Mesenteric fat pad (tissue), 1 donor: ENCODE measurements around the gene SECISBP2. TPM values are rescaled to one million over a fixed set of nuclear protein-coding genes. Genes with fewer than 3 reads are reported as not detected.
"Not testable (repeated sequence)": the region's sequence is repeated elsewhere in the genome, so short reads cannot be mapped to it uniquely, and the experiment has no call there.

Experiments
- DNase-seq: peaks from one replicate; pipeline ENCODE4 v3.0.0-alpha.2; 2020; ENCODE audit warnings: low spot score
- total RNA-seq: library from RNA; stranded (reverse); fragmentation: NEBNext Ultra II Directional; extraction: Animal tissue kit (Norgen Biotek cat#: 25700); gene quantifications from one replicate; pipeline ENCODE4 v1.2.1, GENCODE V29; 2021
- donor health status: DM: yes; HTN: yes; CAD: no.

Gene SECISBP2
- total RNA-seq, 1 donor from 2014 or later, result 37.7 TPM

- no peak for DNase-seq
These were observed 8.5 kb upstream of the SECISBP2 start for GRCh38 chr9:89309608-89310474.

- peak; percentile 100 for DNase-seq
These were observed 7.6 kb upstream of the SECISBP2 start, which contains the start of gene CKS2 for GRCh38 chr9:89310475-89311345. CKS2 (plus strand) TSS chr9:89311195; CDS start chr9:89311293, 98 bp downstream.

GRCh38 chr9:89311346-89312221 is 6.7 kb upstream of the SECISBP2 start:
- DNase-seq, result no peak

GRCh38 chr9:89312222-89312571 is 6.1 kb upstream of the SECISBP2 start:
- DNase-seq, result no peak

GRCh38 chr9:89313842-89314241 is 4.5 kb upstream of the SECISBP2 start:
- DNase-seq, result no peak

GRCh38 chr9:89314955-89315354 is 3.3 kb upstream of the SECISBP2 start:
- DNase-seq, result no peak

- no peak for DNase-seq
These were observed 2.8 kb upstream of the SECISBP2 start for GRCh38 chr9:89315482-89315881.

GRCh38 chr9:89317282-89317681 is 1.0 kb upstream of the SECISBP2 start:
- no peak for DNase-seq

GRCh38 chr9:89319015-89319905 is 960 bp downstream of the SECISBP2 start:
- no peak for DNase-seq

GRCh38 chr9:89323390-89323789 is 5.1 kb downstream of the SECISBP2 start:
- DNase-seq, result no peak

- no peak for DNase-seq
These were observed 7.4 kb downstream of the SECISBP2 start for GRCh38 chr9:89325733-89326132.

- no peak for DNase-seq
These were observed 9.8 kb downstream of the SECISBP2 start for GRCh38 chr9:89328064-89328463.

- no peak for DNase-seq
These were observed 11.6 kb downstream of the SECISBP2 start for GRCh38 chr9:89329917-89330316.

GRCh38 chr9:89330513-89330912 is 12.2 kb downstream of the SECISBP2 start:
- no peak for DNase-seq

- DNase-seq, result no peak
These were observed 21.5 kb downstream of the SECISBP2 start for GRCh38 chr9:89339807-89340206.

GRCh38 chr9:89340332-89340731 is 22.0 kb downstream of the SECISBP2 start:
- DNase-seq, result no peak

GRCh38 chr9:89342213-89342612 is 23.9 kb downstream of the SECISBP2 start:
- no peak for DNase-seq

- DNase-seq, result no peak
These were observed 24.6 kb downstream of the SECISBP2 start for GRCh38 chr9:89342948-89343347.

- not testable (repeated sequence) for DNase-seq
These were observed 25.5 kb downstream of the SECISBP2 start for GRCh38 chr9:89343812-89344211.

- DNase-seq, result no peak
These were observed 27.2 kb downstream of the SECISBP2 start for GRCh38 chr9:89345476-89345875.
